H1 (cell line): ENCODE results near the gene KRTAP1-3.

Experiments
- KDM1A ChIP-seq: fragments of 200-600, 300-600 bp; sonication (generic); IDR thresholded peaks from 2 replicates; pipeline ENCODE4 v1.7.1; 2016; ENCODE audit warnings: mild to moderate bottlenecking, low read length, borderline replicate concordance
- TF ChIP-seq, protein P1 (sequence below), 3 experiments: IDR thresholded peaks; 1 replicate in 2 of 3; 2 replicates in 1 of 3; pipeline versions ENCODE4 v1.5.1 to v1.6.1; 2011; ENCODE audit warnings: low read length in 3 of 3, mild to moderate bottlenecking in 3 of 3, inconsistent platforms in 2 of 3, low read depth in 1 of 3, moderate library complexity in 1 of 3; ENCODE audit not compliant: insufficient read depth in 1 of 3; ENCODE audit errors: control extremely low read depth in 1 of 3

DNA sequence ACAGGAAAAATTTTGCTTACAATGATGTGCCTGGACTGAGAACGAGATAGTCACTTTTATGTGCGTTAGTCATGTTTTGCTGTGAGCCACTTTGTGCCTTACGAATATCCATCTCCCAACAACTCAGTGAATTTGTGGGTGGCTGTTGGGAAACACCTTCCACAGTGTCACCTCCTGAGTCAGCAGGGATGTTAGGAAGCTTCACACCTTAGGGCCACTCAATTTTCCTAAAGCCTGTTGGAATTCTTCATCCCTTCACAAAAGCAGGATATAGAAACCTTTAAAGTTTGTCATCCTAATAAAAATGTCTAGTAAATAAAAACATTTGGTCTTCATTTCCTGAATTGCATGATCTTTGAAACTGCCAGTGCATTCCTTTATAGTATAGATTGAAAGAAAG is 21.5 kb downstream of the KRTAP1-3 start:
- TF ChIP-seq, protein P1, sequence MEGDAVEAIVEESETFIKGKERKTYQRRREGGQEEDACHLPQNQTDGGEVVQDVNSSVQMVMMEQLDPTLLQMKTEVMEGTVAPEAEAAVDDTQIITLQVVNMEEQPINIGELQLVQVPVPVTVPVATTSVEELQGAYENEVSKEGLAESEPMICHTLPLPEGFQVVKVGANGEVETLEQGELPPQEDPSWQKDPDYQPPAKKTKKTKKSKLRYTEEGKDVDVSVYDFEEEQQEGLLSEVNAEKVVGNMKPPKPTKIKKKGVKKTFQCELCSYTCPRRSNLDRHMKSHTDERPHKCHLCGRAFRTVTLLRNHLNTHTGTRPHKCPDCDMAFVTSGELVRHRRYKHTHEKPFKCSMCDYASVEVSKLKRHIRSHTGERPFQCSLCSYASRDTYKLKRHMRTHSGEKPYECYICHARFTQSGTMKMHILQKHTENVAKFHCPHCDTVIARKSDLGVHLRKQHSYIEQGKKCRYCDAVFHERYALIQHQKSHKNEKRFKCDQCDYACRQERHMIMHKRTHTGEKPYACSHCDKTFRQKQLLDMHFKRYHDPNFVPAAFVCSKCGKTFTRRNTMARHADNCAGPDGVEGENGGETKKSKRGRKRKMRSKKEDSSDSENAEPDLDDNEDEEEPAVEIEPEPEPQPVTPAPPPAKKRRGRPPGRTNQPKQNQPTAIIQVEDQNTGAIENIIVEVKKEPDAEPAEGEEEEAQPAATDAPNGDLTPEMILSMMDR (IDR thresholded peaks at IDR 0.05; ENCODE audit: control extremely low read depth in 1 of 3, insufficient read depth in 1 of 3, low read depth in 1 of 3, low read length in 3 of 3): no peak
- TF ChIP-seq KDM1A: no peak
